ENCODE data around the gene LSM11.

Gene LSM11

GRCh38 chr5:157749462-157749799 is 5.9 kb downstream of the LSM11 start:
- peaks cover 17% of the 10 kb centered on the region for H3K79me2 ChIP-seq (ENCODE audit: low read length)
- H2AFZ ChIP-seq (ENCODE audit: low read length): no peak overlapping the region

GRCh38 chr5:157750320-157750719 is 6.8 kb downstream of the LSM11 start:
- Histone ChIP-seq H3K9me2 (replicated peaks; ENCODE audit: insufficient read depth, low read length) (no peaks in the 10 kb centered on the region), H3K79me2 (ENCODE audit: low read length) (peaks cover 8% of the 10 kb centered on the region), H3K4me2 (ENCODE audit: low read depth, low read length) (no peak overlapping the region), H3K9ac (ENCODE audit: low read length) (no peak overlapping the region), H3F3A (ENCODE audit: insufficient read depth, low read length) (no peaks in the 10 kb centered on the region), H3K27ac (ENCODE audit: low read length) (no peak overlapping the region), H3K4me1 (ENCODE audit: low read length) (peaks cover 6% of the 10 kb centered on the region; the same call in 1 of the 2 replicates), H3K27me3 (replicated peaks; ENCODE audit: insufficient read depth, low read length) (no peaks in the 10 kb centered on the region), H4K20me1 (ENCODE audit: insufficient read depth, low read length) (no peaks in the 10 kb centered on the region), H3K9me3 (replicated peaks; ENCODE audit: insufficient read depth, low read length) (no peaks in the 10 kb centered on the region), H3K4me3 (ENCODE audit: low read length) (no peak overlapping the region), H2AFZ (ENCODE audit: low read length) (no peak overlapping the region), H3K36me3 (replicated peaks; ENCODE audit: insufficient read depth, low read length) (no peaks in the 10 kb centered on the region)
- DNase-seq: no peak
- TF ChIP-seq CTCF (IDR thresholded peaks at IDR 0.05; ENCODE audit: low read length) (no peak), EZH2phosphoT487 (IDR thresholded peaks at IDR 0.05; ENCODE audit: low read length) (no peak), EZH2 (optimal IDR thresholded peaks at IDR 0.05; ENCODE audit: low read depth, low read length) (no peak)

More at GRCh38 chr5:157749462-157749799, 5.9 kb downstream of the LSM11 start:
- Histone ChIP-seq H3K36me3 (replicated peaks; ENCODE audit: insufficient read depth, low read length) (no peaks in the 10 kb centered on the region), H3K9me2 (replicated peaks; ENCODE audit: insufficient read depth, low read length) (no peaks in the 10 kb centered on the region), H3K27me3 (replicated peaks; ENCODE audit: insufficient read depth, low read length) (no peaks in the 10 kb centered on the region), H3K9ac (ENCODE audit: low read length) (no peak overlapping the region), H3K27ac (ENCODE audit: low read length) (no peak overlapping the region), H3K4me2 (ENCODE audit: low read depth, low read length) (no peak overlapping the region), H3K4me3 (ENCODE audit: low read length) (no peak overlapping the region), H3K4me1 (ENCODE audit: low read length) (peaks cover 12% of the 10 kb centered on the region; the same call in 1 of the 2 replicates), H3K9me3 (replicated peaks; ENCODE audit: insufficient read depth, low read length) (no peaks in the 10 kb centered on the region), H4K20me1 (ENCODE audit: insufficient read depth, low read length) (no peaks in the 10 kb centered on the region), H3F3A (ENCODE audit: insufficient read depth, low read length) (no peaks in the 10 kb centered on the region)
- no peak for DNase-seq
- TF ChIP-seq CTCF (IDR thresholded peaks at IDR 0.05; ENCODE audit: low read length): no peak
- no peak for TF ChIP-seq EZH2 (optimal IDR thresholded peaks at IDR 0.05; ENCODE audit: low read depth, low read length)
- TF ChIP-seq EZH2phosphoT487 (IDR thresholded peaks at IDR 0.05; ENCODE audit: low read length): no peak

- DNase-seq: no peak
- TF ChIP-seq CTCF (IDR thresholded peaks at IDR 0.05; ENCODE audit: low read length) (no peak), EZH2phosphoT487 (IDR thresholded peaks at IDR 0.05; ENCODE audit: low read length) (no peak), EZH2 (optimal IDR thresholded peaks at IDR 0.05; ENCODE audit: low read depth, low read length) (no peak)
- no peaks in the 10 kb centered on the region for H3K36me3 ChIP-seq (replicated peaks; ENCODE audit: insufficient read depth, low read length)
Observed at GRCh38 chr5:157756122-157756521, 12.6 kb downstream of the LSM11 start.

More at GRCh38 chr5:157756122-157756521, 12.6 kb downstream of the LSM11 start:
- Histone ChIP-seq H3K9me3 (replicated peaks; ENCODE audit: insufficient read depth, low read length) (no peaks in the 10 kb centered on the region), H2AFZ (ENCODE audit: low read length) (no peak overlapping the region), H3K79me2 (ENCODE audit: low read length) (no peaks in the 10 kb centered on the region), H3K4me2 (ENCODE audit: low read depth, low read length) (no peak overlapping the region), H3K4me1 (ENCODE audit: low read length) (peaks cover 18% of the 10 kb centered on the region), H3K27ac (ENCODE audit: low read length) (no peak overlapping the region), H3K9me2 (replicated peaks; ENCODE audit: insufficient read depth, low read length) (no peaks in the 10 kb centered on the region), H3K27me3 (replicated peaks; ENCODE audit: insufficient read depth, low read length) (no peaks in the 10 kb centered on the region), H4K20me1 (ENCODE audit: insufficient read depth, low read length) (no peaks in the 10 kb centered on the region), H3K9ac (ENCODE audit: low read length) (no peak overlapping the region), H3K4me3 (ENCODE audit: low read length) (no peak overlapping the region), H3F3A (ENCODE audit: insufficient read depth, low read length) (peaks cover 20% of the 10 kb centered on the region)
